NK-92 (cell line): ENCODE results near the gene EPHB1.
"Not testable (repeated sequence)": the region's sequence is repeated elsewhere in the genome, so short reads cannot be mapped to it uniquely, and the experiment has no call there.

Experiments used
- DNase-seq: peaks from one replicate; lab custom pipeline; 2025; ENCODE audit not compliant: unreplicated experiment; lab: John Stamatoyannopoulos, UW

Gene EPHB1

DNA sequence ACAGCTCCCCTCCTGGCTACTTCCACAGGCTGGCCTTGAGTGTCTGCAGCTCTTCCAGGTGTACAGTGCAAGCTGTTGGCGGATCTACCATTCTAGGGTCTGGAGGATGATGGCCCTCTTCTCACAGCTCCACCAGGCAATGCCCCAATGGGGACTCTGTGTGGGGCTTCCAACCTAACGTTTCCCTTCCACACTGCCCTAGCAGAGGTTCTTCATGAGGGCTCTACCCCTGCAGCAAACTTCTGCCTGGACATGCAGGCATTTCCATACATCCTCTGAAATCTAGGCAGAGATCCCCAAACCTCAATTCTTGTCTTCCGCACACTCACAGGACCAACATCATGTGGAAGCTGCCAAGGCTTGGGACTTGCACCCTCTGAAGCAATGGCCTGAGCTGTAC, 438.4 kb downstream of the EPHB1 start:
- not testable (repeated sequence) for DNase-seq

DNA sequence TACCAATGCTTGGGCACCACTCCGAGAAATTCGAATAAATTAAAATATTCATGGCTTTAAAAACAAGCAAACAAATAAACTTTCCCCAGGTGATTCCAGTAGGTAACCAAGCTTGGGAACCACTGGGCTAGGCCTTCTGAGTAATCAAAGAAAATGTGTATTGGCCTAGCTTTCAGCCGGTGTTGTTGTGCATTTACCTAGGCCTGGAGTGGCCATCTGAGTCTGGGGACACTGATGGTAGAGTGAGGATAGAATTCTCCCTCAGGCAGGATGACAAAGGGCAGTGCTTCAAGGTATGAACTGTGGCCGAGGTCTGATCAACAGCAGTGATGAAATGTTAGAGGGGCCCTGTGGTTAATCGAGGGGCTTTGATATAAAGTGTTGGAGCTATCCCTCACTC, 440.5 kb downstream of the EPHB1 start:
- no peak for DNase-seq

DNA sequence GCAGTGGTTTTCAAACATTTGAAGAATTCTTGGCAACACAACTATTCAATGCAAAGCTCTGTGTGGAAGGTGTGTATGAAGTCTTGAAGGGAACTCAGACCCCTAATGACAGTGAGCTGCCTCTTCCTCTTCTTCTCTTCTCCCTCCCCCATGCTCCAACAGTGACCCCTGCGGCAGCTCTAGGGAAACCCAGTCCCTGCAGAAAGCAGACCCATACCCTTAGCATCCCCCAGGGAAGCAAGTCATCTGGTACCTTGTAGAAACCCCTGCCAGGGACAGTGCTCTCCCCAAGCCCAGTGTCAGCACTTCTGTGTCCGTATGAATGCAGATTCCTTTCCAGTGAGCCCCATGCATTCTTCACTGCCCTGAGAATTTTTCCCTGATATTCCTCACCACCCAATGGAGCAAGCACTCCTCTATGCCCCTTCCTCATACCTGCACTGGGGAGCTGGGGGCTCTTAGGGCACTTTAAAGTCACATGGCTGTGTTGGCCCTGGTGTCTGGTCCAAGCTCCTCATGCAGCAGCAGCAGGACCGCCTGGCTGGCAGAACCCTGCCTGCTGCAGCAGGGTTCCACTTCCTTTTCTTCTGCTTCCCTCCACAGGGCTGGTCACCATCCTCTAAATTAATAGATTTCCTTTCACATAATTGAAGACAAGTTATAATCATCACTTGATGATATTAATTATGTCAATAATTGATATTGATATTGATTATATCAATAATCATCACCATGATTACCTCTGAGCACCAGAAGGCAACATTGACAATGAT, 442.5 kb downstream of the EPHB1 start:
- DNase-seq: no peak

DNA sequence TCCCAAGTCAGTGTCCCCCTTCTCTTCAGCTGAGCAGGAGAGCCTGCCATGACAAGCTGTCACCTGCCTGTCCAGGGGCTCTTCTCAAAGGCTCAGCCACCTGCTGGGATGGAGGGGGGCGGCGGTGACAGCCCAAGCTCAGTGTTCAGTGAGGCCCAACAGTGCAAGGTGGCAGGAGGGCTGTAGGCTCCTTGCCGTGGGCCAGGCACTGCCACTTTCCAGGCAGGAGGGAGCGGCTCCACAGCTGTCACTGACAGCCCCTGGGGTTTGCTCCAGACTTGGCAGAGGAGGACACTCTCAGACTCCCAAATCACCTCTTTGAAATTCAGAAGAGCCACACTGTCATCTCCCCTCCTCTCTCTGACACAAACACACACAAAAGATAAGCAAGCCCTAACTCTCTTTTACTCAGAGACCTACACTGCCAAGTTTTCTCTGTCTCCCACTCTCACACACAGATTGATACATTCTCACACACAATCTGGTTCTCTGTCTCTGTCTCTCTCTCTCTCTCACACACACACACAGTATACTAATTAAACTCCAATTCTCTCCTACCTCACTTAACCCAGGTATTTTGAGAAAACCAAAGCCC, 443.3 kb downstream of the EPHB1 start:
- DNase-seq: no peak

DNA sequence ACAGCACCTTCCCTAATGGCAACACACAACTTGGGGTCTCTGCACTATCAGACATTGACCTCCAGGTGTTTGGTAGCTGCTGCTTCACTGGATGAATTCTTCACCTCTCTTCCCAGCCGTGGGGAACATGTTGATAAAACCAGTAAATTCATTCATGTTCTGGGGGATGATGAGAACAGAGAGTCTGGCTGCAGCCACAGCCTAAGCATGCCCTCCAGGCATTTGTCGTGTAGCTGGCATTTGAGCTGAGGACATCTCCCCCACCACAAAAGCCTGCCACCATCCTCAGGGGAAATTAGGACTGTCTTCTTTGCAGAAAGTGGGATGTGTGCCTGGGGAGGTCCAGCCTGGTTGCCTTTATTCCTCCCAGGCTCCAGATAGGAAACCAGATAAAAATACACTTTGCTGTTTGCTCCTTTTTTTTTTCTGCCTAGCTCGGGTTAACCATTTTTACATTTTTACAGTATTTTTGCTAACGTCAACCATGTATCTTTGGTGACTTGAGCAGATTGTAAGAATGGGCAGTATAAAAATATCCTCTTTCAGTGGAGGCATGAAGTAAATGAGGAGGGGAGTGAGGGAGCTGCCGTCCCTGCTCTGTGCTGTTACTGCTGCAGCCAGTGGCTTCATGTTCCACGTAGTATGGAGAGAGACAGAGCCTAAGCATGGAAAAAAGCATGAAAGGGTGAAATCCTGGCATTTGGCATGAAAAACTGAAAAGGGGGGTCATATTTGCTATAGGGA, 444.0 kb downstream of the EPHB1 start:
- DNase-seq: no peak

DNA sequence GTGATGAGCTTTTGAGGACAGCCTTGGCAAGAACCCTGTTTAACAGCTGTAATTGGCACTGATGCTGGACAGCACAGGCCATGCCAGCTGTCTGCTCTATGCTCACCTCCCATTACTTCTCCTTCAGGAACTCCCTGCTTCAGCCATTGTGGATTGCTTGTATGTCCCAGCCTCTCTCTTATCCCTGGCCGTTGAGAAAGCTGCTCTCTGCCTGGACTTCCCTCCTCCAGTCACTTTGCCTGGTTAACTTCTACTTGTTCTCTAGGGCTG, 444.5 kb downstream of the EPHB1 start:
- no peak for DNase-seq

DNA sequence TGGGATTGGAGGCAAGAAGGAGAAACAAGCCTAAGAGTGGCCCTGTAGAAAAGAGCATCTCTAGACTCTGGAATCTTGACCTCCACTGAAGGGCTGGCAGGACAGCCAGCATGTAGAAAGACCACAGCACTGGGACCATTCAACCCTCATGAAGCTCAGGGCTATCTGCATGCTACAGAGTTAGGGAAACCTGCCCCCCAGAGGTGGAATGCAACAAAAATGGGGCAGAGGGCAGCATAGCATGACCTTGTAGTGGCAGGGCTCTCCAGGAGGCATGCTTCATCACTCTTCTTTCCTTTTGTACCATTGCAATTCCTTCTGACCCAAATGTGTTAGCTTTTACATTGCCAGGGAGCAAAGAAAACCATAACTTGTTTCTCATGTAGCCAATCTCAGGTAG, 445.4 kb downstream of the EPHB1 start:
- no peak for DNase-seq

DNA sequence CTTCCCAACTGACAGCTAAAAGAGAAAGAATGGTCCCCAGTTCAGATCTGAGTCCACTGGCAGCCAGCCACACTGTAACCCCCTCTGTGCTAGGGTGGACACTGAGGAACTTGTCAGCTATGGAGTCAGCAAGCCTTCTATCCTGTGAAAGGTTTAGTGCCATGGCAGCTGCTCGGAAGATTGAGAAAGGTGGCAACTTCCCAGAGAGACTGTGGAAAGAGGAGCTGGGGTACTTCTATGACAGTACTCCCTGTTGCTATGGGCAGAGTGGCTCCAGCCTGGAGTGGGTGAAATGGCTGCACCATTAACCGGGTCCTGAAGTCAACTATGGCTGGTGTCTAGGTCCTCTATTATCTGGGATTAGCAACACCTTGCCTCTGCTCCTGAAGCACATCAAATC, 447.2 kb downstream of the EPHB1 start:
- no peak for DNase-seq

DNA sequence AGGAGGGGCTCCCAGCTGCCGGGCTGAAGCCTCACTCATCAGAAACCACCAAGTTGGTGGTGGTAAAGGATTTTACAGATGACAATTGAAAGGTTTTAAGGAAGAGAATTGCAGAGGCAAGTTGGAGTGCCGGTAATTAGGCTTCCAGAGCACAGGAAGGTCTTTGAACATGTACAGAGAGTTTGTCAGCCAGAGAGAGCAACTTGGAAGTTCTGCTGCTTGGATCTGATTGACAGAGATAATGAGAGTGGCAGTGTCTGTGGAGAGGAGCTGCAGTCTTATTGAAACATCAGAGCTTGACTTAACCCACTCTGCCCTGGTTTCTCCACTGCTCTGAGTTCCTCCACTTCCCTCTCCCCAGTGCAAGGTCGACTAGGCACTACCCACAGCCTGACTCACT, 448.6 kb downstream of the EPHB1 start:
- no peak for DNase-seq

DNA sequence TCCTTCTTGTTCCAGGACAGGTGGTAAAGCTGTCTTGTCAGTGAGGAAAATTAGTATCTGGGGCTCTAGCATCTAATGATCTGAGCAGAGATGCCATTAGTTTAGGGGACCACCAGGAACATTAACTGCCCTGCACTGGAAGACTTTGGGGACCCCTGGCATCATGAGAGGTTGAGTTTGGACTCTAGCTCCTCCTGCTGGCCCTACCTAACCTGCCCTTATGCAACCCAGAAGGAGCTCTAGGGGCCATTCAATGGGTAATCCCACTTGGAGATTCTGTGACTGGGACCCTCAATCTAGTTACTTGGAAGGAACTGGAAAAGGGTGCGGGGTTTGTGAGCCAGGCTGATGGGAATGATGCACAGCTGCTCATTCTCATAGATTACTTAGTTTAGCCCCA, 451.0 kb downstream of the EPHB1 start:
- DNase-seq: no peak

DNA sequence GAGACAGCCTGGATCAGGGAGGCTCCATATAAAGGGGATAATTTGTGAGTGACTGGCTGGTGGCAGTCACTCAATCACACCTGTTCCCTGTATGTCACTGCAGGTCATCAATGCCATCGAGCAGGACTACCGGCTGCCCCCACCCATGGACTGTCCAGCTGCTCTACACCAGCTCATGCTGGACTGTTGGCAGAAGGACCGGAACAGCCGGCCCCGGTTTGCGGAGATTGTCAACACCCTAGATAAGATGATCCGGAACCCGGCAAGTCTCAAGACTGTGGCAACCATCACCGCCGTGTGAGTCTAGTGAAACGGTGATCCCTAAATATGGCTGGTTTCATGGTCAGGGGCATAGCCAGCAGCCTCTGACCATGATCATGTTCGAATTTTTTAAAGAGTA, 453.2 kb downstream of the EPHB1 start:
- no peak for DNase-seq

DNA sequence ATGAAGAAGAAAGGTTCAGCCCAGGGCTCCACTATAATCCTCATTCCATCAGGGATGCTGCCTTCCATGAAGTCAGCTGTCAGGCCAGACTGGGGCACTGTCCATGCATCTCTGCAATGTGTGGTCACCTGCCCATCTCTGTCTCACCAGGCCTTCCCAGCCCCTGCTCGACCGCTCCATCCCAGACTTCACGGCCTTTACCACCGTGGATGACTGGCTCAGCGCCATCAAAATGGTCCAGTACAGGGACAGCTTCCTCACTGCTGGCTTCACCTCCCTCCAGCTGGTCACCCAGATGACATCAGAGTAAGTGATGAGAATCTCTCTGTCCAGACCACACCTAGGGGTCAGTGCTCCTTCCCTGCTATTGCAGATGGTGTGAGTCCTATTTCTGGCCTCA, 454.1 kb downstream of the EPHB1 start:
- DNase-seq: no peak

DNA sequence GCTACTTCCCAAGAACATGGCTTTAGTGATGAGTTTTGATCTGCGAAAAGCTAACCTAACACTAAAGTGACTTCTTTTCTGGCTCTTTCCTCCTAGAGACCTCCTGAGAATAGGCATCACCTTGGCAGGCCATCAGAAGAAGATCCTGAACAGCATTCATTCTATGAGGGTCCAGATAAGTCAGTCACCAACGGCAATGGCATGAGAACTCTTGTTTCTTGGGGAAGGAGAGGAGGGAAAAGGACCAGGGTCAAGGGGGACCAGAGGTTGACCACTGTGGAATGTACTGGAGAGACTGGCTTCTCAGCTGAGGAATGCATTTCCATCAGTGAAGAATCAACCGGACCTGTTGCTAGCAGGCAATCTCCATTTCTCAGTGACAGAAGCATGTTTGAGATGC, 463.9 kb downstream of the EPHB1 start:
- no peak for DNase-seq

DNA sequence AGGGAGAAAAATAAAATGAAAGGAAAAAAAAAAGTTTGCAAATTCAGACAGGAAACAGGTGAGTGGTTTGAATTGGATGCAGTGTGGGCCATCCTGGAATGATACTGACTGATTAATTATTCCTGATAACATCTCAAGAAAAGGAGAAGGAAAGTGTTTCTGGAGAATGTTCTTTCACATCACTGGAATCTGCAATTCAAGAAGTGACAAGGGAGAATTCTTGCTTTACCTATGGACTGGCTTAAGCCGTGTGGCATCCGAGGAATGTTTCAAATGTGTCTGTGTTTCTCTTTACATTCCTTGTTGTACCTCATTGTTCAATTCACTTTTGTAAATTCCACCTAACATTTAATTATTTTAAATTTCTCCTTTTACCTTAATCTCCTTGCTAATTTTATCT, 465.0 kb downstream of the EPHB1 start:
- DNase-seq: no peak

DNA sequence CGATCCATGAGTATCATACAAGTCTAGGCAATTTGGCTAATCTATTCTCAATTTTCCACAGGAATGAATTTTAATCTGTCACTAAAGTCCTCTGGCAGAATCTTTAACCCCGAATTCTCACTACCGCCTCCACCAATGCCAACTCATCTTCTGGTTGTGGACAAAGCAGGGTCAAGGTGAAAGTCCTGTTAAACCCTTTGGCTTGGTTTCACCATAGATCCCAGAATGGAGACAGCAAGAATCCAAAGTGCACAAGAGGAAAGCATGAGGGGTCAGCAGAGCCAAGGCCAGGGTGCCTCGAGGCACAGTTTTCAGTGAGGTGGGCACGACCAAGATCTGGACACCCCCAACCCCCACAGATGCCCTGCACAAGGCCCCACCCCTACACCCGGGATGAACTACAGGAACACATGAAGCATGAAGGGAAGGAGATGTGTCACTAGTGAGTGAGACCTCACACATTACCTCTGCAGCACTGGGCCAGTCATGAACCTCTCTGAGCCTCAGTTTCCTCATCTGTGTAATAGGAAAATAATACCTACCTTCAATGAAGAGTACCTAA, 466.2 kb downstream of the EPHB1 start:
- no peak for DNase-seq

DNA sequence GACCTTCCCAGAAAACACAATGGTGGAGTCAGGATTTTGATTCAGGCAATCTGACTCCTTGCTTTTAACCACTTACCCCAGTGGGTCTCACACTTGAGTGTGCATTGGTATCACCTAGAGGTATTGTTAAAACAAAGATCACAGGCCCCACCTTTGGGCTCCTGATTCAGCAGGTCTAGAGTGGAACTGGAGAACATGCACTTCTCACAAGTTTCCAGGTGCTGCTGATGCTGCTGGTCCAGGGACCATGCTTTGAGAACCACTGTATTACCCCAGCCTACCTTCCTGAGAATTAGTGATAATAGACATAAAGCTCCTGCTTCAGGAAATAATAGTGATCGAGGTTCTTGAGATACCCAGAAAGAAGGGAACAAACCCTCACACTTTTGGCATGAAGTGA, 466.9 kb downstream of the EPHB1 start:
- DNase-seq: no peak

DNA sequence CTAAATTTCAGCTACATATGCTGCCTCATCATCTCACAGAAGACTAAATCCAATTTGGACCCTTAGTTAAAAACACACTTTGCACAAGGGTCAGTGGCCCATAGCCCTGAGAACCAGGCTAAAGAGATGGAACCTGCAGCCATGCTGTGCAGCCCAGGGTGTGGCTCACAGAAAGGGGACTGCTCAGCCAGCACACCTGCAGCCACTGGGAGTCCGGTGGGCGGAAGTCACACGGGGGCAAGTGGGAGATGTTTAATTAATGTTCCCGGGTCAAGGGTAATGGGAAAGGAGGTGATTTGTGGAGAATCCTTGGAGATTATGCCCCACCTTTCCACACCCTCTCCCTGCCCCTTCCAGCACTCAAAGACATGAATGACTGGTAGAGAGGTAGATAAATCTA, 467.4 kb downstream of the EPHB1 start:
- no peak for DNase-seq

DNA sequence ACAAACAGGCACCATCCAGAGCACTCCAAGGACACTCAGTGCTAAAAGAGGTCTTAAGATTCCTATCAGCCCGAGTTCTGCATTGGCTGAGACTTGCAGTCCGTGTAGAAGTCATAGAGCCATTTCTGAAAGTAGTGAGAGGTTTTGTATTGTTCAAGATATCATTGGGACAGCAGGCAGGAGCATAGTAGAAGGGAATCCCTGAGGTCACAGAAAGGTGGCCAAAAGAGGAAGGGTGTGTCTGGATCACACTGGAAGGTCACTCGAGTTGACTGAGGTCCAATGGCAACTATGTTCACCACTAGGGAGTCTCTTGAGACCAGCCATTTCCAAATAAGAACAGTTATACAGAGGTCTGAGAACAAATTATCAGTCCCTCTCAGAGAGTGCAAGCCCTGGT, 468.3 kb downstream of the EPHB1 start:
- DNase-seq: no peak

DNA sequence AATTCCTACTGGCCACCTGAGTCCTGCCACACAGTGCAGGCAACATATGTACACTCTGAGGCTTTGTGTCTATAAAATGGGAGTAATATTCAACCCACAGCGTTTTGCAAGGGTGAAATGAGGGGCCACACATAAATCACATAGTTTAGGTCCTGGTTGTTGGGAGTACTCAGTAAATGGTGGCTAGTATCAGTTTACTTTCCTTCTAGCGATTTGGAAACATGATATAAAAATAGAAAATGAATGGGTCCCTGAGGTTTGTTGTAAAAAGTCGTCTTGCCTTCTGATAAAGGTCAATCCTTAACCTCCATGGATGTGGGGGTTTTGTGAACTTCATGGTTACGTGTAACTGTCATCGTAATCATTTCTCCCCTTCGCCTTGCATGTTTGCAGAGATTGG, 472.4 kb downstream of the EPHB1 start:
- no peak for DNase-seq

DNA sequence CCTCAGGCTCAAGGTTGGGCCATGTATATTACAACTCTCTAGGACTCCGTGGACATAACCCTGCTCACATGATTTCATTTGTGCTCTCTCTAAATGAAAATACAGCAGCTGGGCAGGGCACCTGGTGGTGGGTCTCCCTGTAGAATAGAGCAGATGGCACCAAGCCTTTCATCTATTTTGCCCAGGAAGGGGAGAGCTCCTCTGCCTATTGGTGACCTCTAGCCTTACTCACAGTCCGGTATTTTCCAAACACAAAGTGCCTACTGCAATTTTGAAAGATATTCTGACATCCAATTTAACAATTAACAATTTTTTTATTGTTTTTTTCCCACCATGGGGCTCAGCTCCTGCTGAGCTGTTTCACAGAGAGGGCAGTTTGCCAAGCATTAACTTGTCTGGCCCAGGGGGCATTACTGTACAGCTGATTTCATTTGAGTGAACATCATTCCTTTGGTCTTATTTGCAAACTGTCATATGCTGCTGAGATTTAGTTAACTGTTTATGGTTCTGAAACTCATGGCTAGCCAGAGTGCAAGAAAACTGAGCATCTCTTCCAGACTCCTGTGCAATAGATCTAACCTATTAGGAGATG, 474.0 kb downstream of the EPHB1 start:
- no peak for DNase-seq

DNA sequence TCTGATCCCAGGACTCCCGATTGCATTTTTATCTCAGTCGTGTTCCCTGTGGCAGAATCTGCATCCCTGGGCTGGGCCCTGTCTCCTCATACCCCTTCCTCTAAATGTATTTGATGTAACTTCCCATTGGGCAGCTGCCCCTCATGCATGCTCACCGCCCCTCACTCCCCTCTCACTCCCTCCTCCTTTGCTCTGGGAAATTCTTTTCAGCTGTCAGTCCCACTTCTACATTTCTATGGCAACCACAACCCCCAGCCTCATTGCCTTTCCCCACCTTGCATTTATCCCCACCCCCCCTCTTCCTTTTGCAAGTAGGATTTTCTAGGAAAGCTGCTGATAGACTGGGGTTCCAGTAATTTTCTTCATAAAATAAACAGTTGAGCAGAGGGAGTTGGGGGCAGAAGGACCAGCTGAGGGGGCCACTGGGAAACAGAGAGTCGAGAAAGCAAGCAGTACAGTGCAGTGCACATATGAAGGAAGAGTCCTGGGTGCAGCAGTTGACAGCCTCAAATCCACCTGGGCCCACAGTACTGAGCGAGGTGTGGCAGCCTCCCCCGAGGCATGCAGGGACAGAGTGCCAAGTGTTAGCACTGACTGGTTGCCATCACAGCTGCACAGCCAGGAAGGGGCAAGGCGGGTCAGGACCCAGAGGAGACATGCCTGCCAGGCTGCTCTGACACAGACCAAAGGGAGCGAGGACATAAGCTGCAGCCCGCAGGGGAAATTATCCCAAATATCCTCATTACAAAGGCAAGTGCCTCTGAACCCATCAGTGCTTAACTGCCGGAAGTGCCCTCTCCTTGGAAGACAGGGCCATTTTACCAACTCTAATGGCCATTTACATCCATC, 476.3 kb downstream of the EPHB1 start:
- DNase-seq: no peak
